ENCODE results near the gene TBL1X.

The TBL1X gene

GRCh38 chrX:9746148-9746888 is 281.5 kb downstream of the TBL1X start:
- Histone ChIP-seq H3K9me3 (ENCODE audit: control insufficient read depth, low read length) (no peaks in the 10 kb centered on the region), H3K27ac (peak overlapping the region; percentile 11)

GRCh38 chrX:9747644-9748043 is 282.8 kb downstream of the TBL1X start:
- H3K9me3 ChIP-seq (ENCODE audit: control insufficient read depth, low read length), result no peaks in the 10 kb centered on the region
- H3K79me2 ChIP-seq, result no peaks in the 10 kb centered on the region
- no peak overlapping the region for H3K4me2 ChIP-seq (ENCODE audit: low read length)
- TF ChIP-seq CTCF (IDR thresholded peaks at IDR 0.05), result no peak
- no peak overlapping the region for H3K4me3 ChIP-seq (ENCODE audit: low read depth, low read length)
- H3K36me3 ChIP-seq (ENCODE audit: control insufficient read depth, insufficient read depth, low read length), result no peaks in the 10 kb centered on the region
- H3K4me1 ChIP-seq, result no peaks in the 10 kb centered on the region
- no peaks in the 10 kb centered on the region for H3K27me3 ChIP-seq (ENCODE audit: control insufficient read depth, insufficient read depth, low read length)
- no peak overlapping the region for H3K27ac ChIP-seq
- H3K9ac ChIP-seq, result no peak overlapping the region
- no peak overlapping the region for H2AFZ ChIP-seq

More at GRCh38 chrX:9746148-9746888, 281.5 kb downstream of the TBL1X start:
- Histone ChIP-seq H3K27me3 (ENCODE audit: control insufficient read depth, insufficient read depth, low read length) (no peaks in the 10 kb centered on the region), H3K4me2 (ENCODE audit: low read length) (no peak overlapping the region), H3K4me3 (ENCODE audit: low read depth, low read length) (no peak overlapping the region), H2AFZ (no peak overlapping the region), H3K9ac (no peak overlapping the region), H3K4me1 (no peaks in the 10 kb centered on the region), H3K79me2 (no peaks in the 10 kb centered on the region), H3K36me3 (ENCODE audit: control insufficient read depth, insufficient read depth, low read length) (no peaks in the 10 kb centered on the region)
- no peak for TF ChIP-seq CTCF (IDR thresholded peaks at IDR 0.05)

GRCh38 chrX:9749146-9749692 is 284.4 kb downstream of the TBL1X start:
- H3K27me3 ChIP-seq (ENCODE audit: control insufficient read depth, insufficient read depth, low read length), result no peaks in the 10 kb centered on the region
- H3K4me2 ChIP-seq (ENCODE audit: low read length), result no peak overlapping the region
- no peak overlapping the region for H3K27ac ChIP-seq
- H3K4me3 ChIP-seq (ENCODE audit: low read depth, low read length), result no peak overlapping the region
- H3K4me1 ChIP-seq, result no peaks in the 10 kb centered on the region
- TF ChIP-seq CTCF (IDR thresholded peaks at IDR 0.05), result no peak
- no peak overlapping the region for H2AFZ ChIP-seq
- H3K9ac ChIP-seq, result no peak overlapping the region
- no peaks in the 10 kb centered on the region for H3K79me2 ChIP-seq
- no peaks in the 10 kb centered on the region for H3K36me3 ChIP-seq (ENCODE audit: control insufficient read depth, insufficient read depth, low read length)
- no peaks in the 10 kb centered on the region for H3K9me3 ChIP-seq (ENCODE audit: control insufficient read depth, low read length)

- Histone ChIP-seq H3K9me3 (ENCODE audit: control insufficient read depth, low read length) (no peaks in the 10 kb centered on the region), H3K79me2 (no peaks in the 10 kb centered on the region), H3K4me1 (no peaks in the 10 kb centered on the region), H3K27me3 (ENCODE audit: control insufficient read depth, insufficient read depth, low read length) (no peaks in the 10 kb centered on the region), H3K27ac (no peak overlapping the region), H3K4me2 (ENCODE audit: low read length) (no peak overlapping the region), H2AFZ (no peak overlapping the region), H3K4me3 (ENCODE audit: low read depth, low read length) (no peak overlapping the region), H3K36me3 (ENCODE audit: control insufficient read depth, insufficient read depth, low read length) (no peaks in the 10 kb centered on the region), H3K9ac (no peak overlapping the region)
- TF ChIP-seq CTCF (IDR thresholded peaks at IDR 0.05), result no peak
Measured at GRCh38 chrX:9757366-9757765, 292.5 kb downstream of the TBL1X start.
